ENCODE data around the gene RELN. TPM values are rescaled to one million over a fixed set of nuclear protein-coding genes. Genes with fewer than 3 reads are reported as not detected.

Gene RELN
- total RNA-seq, 1 donor from 2014 or later = 14.1 TPM

DNA sequence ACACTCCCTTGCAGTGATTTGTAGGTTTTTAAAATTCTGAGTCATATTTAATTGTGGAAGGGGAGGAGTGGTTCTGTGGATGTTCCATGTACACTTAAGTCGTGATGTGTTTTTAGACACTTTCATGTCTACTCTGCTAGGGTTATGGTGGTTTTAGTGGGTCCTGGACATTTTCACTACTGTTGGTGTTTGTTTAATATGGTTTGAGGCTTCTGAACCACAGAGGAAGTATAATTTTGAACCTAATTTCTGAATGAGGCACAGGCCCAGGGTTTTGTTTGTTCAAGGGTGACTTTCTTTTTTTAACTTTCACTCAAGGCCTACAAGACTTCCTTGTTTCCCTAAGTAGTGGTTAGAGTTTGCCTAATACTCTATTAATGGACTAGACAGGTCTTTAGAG is 556.7 kb downstream of the RELN start:
- no peaks in the 10 kb centered on the region for H3K36me3 ChIP-seq (ENCODE audit: control insufficient read depth in 3 of 3, insufficient read depth in 3 of 3, low read length in 3 of 3)
- H3K9ac ChIP-seq (ENCODE audit: low read depth in 1 of 3, low read length in 3 of 3) = no peak overlapping the region
- no peak overlapping the region for H3K4me3 ChIP-seq (ENCODE audit: low read length in 3 of 3)
- H3K27ac ChIP-seq (ENCODE audit: low read depth, low read length) = no peak overlapping the region
- no peaks in the 10 kb centered on the region for H3K4me1 ChIP-seq (ENCODE audit: control insufficient read depth in 3 of 3, insufficient read depth in 3 of 3, low read length in 3 of 3)
- H3K9me3 ChIP-seq (ENCODE audit: control insufficient read depth in 3 of 3, low read length in 3 of 3) = peaks cover 0 to 3% (median 0%) of the 10 kb centered on the region in 3 donors
- H3K27me3 ChIP-seq (ENCODE audit: control insufficient read depth in 3 of 3, insufficient read depth in 3 of 3, low read length in 3 of 3) = no peaks in the 10 kb centered on the region

DNA sequence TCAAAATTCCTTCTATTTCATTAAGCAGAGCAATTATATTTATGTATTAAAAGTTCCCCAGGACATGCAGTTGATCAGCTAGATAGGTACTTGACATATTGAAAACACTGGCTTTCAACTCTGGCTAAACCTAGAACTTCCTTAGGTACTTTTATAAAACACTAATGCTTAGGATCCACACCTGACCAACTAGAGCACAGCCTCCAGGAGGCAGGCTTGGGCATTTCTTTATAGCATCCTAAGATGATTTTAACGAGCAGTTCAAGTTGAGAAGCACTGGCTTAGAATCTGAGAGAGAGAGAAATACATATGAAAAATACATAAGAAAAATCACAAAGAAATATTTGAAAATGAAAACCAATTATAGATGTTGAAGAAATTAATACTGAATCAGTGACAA is 564.3 kb downstream of the RELN start:
- no peak overlapping the region for H3K9ac ChIP-seq (ENCODE audit: low read depth in 1 of 3, low read length in 3 of 3)
- no peak overlapping the region for H3K4me3 ChIP-seq (ENCODE audit: low read length in 3 of 3)
- H3K9me3 ChIP-seq (ENCODE audit: control insufficient read depth in 3 of 3, low read length in 3 of 3) = no peaks in the 10 kb centered on the region
- no peak overlapping the region for H3K27ac ChIP-seq (ENCODE audit: low read depth, low read length)
- no peaks in the 10 kb centered on the region for H3K27me3 ChIP-seq (ENCODE audit: control insufficient read depth in 3 of 3, insufficient read depth in 3 of 3, low read length in 3 of 3)
- no peaks in the 10 kb centered on the region for H3K4me1 ChIP-seq (ENCODE audit: control insufficient read depth in 3 of 3, insufficient read depth in 3 of 3, low read length in 3 of 3)
- H3K36me3 ChIP-seq (ENCODE audit: control insufficient read depth in 3 of 3, insufficient read depth in 3 of 3, low read length in 3 of 3) = no peaks in the 10 kb centered on the region

DNA sequence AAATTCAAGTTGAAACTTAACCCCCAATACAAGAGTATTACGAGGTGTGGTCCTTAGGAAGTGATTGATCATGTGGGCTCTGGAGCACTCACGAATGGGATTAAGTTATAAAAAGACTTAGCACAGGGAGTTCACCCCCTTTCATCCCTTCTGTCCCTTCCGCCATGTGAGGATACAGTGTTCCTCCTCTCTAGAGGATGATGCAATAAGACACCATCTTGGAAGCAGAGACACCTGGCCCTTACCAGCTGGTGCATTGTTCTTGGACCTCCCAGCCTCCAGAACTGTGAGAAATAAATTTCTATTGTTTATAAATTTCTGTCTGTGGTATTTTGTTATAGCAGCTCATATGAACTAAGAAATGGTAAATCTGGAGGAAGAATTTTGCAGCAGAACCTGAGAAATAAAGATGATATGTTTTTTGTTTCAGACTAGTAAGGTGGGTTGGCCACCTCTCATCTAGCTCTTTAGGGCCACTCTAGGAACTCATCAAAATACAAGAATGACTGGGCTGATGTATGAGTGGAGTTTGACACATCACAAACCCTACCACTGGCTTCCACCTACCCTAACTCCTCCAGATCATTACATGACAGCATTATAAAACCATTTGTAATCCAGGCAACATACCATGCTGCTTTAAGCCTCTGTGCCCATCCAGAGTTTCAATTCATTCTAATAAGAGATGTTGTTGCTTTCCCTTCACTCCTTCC is 565.8 kb downstream of the RELN start:
- no peak overlapping the region for H3K4me3 ChIP-seq (ENCODE audit: low read length in 3 of 3)
- H3K27ac ChIP-seq (ENCODE audit: low read depth, low read length) = no peak overlapping the region
- no peaks in the 10 kb centered on the region for H3K36me3 ChIP-seq (ENCODE audit: control insufficient read depth in 3 of 3, insufficient read depth in 3 of 3, low read length in 3 of 3)
- no peak overlapping the region for H3K9ac ChIP-seq (ENCODE audit: low read depth in 1 of 3, low read length in 3 of 3)
- H3K9me3 ChIP-seq (ENCODE audit: control insufficient read depth in 3 of 3, low read length in 3 of 3) = no peaks in the 10 kb centered on the region
- no peaks in the 10 kb centered on the region for H3K4me1 ChIP-seq (ENCODE audit: control insufficient read depth in 3 of 3, insufficient read depth in 3 of 3, low read length in 3 of 3)
- no peaks in the 10 kb centered on the region for H3K27me3 ChIP-seq (ENCODE audit: control insufficient read depth in 3 of 3, insufficient read depth in 3 of 3, low read length in 3 of 3)

Small RNA genes within 50 kb of the gene (small RNA-seq; reads per million reads assigned to genes)
- gene RF00019 = not detected

Other genes starting within 250 kb of the RELN start
- gene ORC5, start 218.4 kb upstream of the RELN start, total RNA-seq = 24.0 TPM

All from skeletal muscle tissue (tissue), 5 donors.